HG02884 (cell line): ENCODE results near the gene EFHD2.
"Not testable (repeated sequence)": the region's sequence is repeated elsewhere in the genome, so short reads cannot be mapped to it uniquely, and the experiment has no call there.

Source experiments
- ATAC-seq: cut with Tn5 transposase; IDR thresholded peaks from one replicate; pipeline ENCODE4 v1.9.1; 2021; ENCODE audit warnings: mild to moderate bottlenecking, moderate library complexity; ENCODE audit not compliant: unreplicated experiment

The EFHD2 gene

DNA sequence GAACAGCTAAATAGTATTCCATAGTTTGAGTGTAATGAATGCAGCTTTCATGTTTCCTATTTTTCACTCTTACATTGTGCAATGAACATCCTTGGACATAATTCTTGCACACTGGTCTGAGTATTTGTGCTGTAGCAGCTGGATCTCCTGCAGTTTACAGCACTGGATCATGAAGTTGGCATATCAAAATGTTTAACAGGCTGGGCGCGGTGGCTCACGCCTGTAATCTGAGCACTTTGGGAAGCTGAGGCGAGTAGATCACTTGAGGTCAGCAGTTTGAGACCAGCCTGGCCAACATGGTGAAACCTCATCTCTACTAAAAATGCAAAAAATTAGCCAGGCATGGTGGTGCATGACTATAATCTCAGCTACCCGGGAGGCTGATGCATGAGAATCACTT is 61.4 kb downstream of the EFHD2 start:
- not testable (repeated sequence) for ATAC-seq

DNA sequence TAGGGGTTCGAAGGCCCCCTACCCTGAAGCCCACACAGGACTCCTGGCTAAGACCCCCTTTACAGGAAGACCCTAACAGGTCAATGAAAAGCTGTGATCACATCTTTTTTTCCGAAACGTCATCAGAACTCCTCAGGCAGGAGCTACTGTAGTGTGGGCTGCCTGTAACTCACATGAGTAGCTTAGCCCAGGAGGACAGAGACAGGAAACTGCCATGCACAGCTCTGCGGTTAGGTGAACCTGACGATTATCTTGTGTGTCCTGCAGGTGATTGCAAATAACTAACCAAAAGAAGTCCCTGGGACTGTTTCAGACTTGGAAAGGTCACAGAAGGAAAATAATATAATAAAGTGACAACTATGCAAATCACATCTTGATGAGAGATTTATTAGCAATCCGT is 62.0 kb downstream of the EFHD2 start:
- ATAC-seq: not testable (repeated sequence)

DNA sequence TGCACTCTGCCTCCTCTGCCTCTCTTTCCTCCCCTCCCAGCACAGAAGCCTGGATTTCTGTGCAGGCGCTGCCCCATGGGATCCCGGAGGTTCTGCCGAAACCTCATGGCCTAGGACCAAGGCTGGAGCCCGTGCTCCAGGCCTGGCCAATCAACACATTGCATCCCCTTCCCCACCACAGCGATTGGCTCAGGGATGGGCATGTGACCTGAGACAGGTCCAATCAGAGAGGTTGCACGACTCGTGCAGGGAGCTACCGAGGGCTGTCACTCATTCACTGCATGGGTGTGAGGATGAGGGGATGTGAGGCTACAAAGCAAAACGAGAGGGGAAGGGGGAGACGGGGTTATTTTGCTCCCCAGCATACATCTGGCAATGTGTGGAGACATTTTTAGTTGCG is 62.9 kb downstream of the EFHD2 start:
- no peak for ATAC-seq

DNA sequence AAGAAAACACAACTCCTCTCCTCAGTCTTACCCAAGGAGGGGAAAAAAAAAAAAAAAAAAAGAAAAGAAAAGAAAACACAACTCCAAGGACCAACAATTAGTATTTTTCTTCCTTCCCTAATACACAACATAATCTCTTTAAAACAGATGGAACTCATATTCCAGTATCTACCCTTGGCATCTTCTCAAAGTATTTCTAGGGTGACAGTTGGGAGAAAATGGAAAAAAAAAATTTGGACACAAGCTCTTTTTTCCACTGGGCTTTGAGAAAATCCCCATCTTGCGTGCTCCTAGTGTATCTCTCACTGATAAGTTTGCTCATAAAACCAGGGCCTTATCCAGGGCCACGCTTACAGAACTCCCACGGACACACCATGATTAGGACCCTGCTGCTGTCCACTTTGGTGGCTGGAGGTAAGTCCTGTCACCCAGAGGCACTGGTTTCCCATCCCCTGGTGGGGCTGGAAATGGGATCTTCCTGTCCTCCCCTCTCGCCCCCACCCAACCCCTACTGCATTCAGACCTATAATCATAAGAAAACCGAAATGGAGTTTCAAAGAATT is 66.1 kb downstream of the EFHD2 start, which contains the start of gene CELA2B:
TSS of gene CELA2B (plus strand) at position 353 of the 563 bp plus-strand sequence. CDS start at position 375, 22 bp downstream.
- ATAC-seq: no peak

DNA sequence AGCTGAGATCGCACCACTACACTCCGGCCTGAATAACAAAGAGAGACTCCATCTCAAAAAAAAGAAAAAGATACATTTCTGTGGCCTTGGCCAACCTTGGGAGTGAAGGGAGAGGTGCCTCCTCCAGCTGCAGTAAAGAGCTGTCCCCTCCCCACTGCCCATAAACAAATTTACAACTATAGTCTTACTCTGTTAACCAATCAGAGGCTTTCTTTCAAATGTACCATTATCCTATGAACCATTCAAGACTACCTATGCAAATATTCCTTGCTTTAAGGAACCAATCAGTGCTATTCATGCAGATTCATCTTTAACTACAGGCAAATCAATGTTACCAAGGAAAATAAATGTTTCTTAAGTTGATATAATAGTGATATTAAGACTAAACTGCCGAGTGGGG is 67.2 kb downstream of the EFHD2 start:
- ATAC-seq: no peak

DNA sequence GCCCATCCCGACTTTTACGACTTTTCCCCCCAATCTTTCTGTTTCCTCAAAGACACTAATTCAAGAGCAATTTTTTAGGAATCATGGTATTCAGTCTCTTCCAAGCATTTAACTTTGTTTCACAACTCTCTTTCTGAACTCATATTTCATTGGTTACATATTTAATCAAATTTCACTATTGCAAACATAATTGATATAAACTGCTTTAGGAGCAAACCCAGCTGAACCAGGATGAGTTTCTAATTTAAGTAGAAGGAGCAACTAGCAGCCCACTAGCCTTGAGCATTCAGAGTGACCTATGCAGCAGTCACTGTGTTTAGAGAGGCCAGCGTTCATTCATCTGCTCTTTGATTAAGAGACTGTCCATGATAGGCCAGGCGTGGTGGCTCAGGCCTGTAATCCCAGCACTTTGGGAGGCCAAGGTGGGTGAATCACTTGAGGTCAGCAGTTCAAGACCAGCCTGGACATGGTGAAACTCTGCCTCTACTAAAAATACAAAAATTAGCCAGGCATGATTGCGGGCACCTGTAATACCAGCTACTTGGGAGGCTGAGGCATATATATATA is 68.0 kb downstream of the EFHD2 start:
- no peak for ATAC-seq
